ENCODE data around the gene NIPA2.
A peak's percentile ranks its signal among the peaks of the same experiment; 100 is the strongest.

NIPA2 gene

GRCh38 chr15:22880981-22881738 lies 42.7 kb downstream of the NIPA2 start:
- ATAC-seq (no peak), DNase-seq (no peak)
- no peaks in the 10 kb centered on the region for H3K9me3 Mint-ChIP-seq
- no peaks in the 10 kb centered on the region for H3K27me3 Mint-ChIP-seq
- H3K4me1 Mint-ChIP-seq = peaks cover 11% of the 10 kb centered on the region
- H3K4me3 Mint-ChIP-seq = no peak overlapping the region
- H3K27ac Mint-ChIP-seq = no peak overlapping the region

DNA sequence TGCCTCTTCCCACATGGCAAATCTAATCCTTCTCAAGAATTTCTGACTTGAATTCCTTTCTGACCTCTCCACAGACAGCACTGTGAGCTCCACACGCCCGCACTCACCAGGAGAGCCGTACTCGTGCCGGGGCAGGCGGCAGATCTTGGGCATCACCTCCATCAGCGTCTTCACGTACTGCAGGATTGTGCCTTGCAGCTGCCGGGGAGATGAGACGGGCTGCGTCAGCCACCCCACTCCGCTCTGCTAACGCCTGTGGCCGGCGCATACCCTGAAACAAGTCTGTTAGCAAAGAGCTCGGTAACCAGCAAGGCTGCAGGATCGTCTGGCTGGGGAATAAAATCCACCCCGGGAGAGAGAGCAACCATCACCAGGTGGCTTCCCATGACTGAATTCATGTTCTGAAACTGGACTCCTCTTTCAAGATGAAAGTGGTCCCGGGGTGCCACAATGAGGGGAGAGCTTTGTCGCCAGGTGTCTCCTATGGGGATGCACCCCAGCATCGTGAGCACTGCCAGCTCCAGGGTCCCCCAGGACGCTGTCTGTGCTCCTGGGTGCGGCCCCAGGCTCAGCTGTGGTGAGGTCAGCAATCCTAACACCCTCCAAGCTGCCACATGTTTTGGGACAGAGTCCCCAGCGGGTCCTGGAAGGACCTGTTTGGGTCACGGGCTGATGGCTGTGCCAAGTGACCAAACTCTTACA lies 43.4 kb downstream of the NIPA2 start:
- Mint-ChIP-seq H3K4me3 (no peak overlapping the region), H3K9me3 (no peaks in the 10 kb centered on the region), H3K27me3 (no peaks in the 10 kb centered on the region), H3K27ac (no peak overlapping the region), H3K4me1 (peaks cover 11% of the 10 kb centered on the region)
- DNase-seq (no peak), ATAC-seq (no peak)

DNA sequence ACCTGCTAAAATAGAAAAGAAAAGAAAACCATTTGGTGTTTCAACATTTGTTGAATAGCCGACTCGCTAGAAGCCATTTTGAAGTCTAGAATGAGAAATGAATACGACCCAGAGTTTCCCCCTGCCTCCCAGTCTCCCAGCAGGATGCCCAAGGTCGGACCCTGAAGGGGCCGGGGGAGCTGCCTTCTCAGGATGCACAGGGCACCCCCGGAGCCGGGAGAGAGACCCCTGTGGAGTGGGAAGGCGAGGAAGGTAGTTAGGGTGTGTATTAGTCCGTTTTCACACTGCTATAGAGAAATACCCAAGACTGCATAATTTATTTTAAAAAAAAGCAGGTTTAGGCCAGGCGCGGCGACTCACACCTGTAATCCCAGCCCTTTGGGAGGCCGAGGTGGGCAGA lies 44.7 kb downstream of the NIPA2 start:
- H3K9me3 Mint-ChIP-seq = no peaks in the 10 kb centered on the region
- peaks cover 11% of the 10 kb centered on the region for H3K4me1 Mint-ChIP-seq
- no peak overlapping the region for H3K4me3 Mint-ChIP-seq
- H3K27me3 Mint-ChIP-seq = no peaks in the 10 kb centered on the region
- H3K27ac Mint-ChIP-seq = no peak overlapping the region
- DNase-seq (no peak), ATAC-seq (no peak)

DNA sequence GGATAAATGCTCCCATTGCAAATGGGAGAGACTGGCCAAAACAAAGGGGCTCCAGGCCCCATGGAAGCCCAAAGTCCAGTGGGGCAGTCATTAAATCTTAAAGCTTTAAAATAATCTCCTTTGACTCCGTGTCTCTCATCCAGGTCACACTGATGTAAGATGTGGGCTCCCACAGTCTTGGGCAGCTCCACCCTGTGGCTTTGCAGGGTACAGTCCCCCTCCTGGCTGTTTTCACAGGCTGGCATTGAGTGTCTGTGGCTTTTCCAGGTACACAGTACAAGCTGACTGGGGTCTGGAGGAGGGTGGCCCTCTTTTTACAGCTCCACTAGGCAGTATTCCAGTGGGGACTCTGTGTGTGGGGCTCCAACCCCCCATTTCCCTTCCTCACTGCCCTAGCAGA lies 45.9 kb downstream of the NIPA2 start:
- Mint-ChIP-seq H3K27ac (no peak overlapping the region), H3K27me3 (no peaks in the 10 kb centered on the region), H3K4me1 (peaks cover 11% of the 10 kb centered on the region), H3K9me3 (no peaks in the 10 kb centered on the region), H3K4me3 (no peak overlapping the region)
- ATAC-seq (no peak), DNase-seq (peak in 1 of 2 donors; percentile 14)

GRCh38 chr15:22885120-22885519 lies 46.7 kb downstream of the NIPA2 start:
- Mint-ChIP-seq H3K27ac (no peak overlapping the region), H3K4me1 (peaks cover 10% of the 10 kb centered on the region), H3K27me3 (no peaks in the 10 kb centered on the region), H3K4me3 (no peak overlapping the region), H3K9me3 (no peaks in the 10 kb centered on the region)
- no peak for ATAC-seq
- no peak for DNase-seq

- no peak for ATAC-seq
- Mint-ChIP-seq H3K27me3 (no peaks in the 10 kb centered on the region), H3K4me1 (peaks cover 6% of the 10 kb centered on the region), H3K27ac (no peak overlapping the region), H3K9me3 (no peaks in the 10 kb centered on the region), H3K4me3 (no peak overlapping the region)
- no peak for DNase-seq
These were observed 48.9 kb downstream of the NIPA2 start for GRCh38 chr15:22887157-22887951.

- no peak overlapping the region for H3K4me3 Mint-ChIP-seq
- peaks cover 6% of the 10 kb centered on the region for H3K4me1 Mint-ChIP-seq
- H3K9me3 Mint-ChIP-seq = no peaks in the 10 kb centered on the region
- no peak for ATAC-seq
- no peaks in the 10 kb centered on the region for H3K27me3 Mint-ChIP-seq
- DNase-seq = no peak
- no peak overlapping the region for H3K27ac Mint-ChIP-seq
These were observed 49.8 kb downstream of the NIPA2 start for GRCh38 chr15:22888120-22888859.

DNA sequence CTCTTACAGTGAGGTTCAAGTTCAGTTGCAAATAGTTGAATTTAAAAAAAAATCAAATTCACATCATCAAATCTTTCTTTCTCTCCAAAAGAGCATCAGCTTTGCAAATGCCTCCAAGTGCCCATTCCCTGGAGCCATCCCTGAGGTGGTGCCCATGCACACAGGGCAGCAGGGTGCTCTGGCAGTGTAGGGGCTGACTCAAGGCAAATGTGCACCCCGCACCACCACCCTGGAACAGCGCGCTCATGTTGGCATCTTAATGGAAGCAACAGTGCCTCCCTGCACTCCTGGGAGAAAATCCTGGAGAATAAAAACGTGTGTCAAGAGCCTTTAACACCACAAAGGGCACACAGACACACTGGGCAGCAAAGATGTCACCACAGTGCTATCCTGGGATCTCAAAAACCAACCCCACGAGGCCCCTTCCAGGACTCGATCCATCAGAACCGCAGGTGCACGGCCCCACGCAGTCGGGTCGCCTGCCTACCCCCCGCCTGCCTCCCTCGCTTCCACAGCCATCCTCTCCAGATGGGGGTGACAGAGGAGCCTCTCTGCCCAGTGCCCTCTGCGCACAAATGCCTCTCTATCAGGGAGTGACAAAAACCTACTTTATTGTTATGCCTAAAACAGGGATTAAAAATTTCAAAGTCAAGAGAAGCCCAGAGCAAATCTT lies 50.8 kb downstream of the NIPA2 start:
- Mint-ChIP-seq H3K4me1 (peaks cover 3% of the 10 kb centered on the region), H3K27ac (no peak overlapping the region), H3K27me3 (no peaks in the 10 kb centered on the region), H3K9me3 (no peaks in the 10 kb centered on the region), H3K4me3 (no peak overlapping the region)
- no peak for ATAC-seq
- DNase-seq = no peak

GRCh38 chr15:22890296-22890695 lies 51.8 kb downstream of the NIPA2 start:
- H3K4me1 Mint-ChIP-seq = no peaks in the 10 kb centered on the region

DNA sequence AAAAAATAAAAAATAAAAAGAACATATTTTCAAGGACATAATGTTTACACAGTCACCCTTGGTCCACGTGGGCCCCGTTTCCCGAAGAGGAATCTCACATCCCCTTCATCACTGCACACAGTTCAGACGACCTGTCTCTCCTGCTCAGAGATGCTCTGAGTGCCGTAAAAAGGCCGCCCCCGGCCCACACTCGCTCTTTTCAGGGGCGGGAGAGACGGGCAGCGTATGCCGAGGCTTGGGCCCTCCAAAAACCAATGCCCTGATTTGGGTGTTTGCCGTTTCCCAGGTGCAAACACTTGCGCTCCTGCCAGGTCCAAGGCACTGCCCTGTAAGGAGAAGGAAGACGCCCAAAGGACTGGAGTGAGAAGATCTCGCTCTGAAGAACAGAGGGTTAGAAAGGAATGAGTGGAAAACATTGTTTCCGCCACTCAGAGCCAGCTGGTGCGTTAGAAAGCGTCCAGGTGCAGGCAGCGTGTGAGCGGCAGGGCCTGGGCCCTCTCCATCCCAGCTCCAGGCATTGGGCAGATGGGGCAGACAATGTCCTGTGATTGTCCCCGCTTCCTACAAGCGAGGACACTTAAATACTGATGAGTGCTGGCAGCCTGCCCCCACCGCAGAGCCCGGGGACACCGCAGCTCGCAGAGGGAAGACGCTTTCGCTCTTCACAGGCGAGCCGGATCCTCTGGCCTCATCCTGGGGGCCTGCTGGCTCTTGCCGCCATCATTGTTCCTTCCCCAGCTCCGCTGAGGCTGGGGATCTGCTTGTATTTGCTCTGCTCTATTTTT lies 53.2 kb downstream of the NIPA2 start:
- DNase-seq (no peak), ATAC-seq (no peak)
- Mint-ChIP-seq H3K4me1 (no peaks in the 10 kb centered on the region), H3K27ac (no peak overlapping the region), H3K27me3 (no peaks in the 10 kb centered on the region), H3K9me3 (no peaks in the 10 kb centered on the region), H3K4me3 (no peak overlapping the region)

More at GRCh38 chr15:22890296-22890695, 51.8 kb downstream of the NIPA2 start:
- no peaks in the 10 kb centered on the region for H3K9me3 Mint-ChIP-seq
- no peak overlapping the region for H3K27ac Mint-ChIP-seq
- DNase-seq (no peak), ATAC-seq (no peak)
- no peaks in the 10 kb centered on the region for H3K27me3 Mint-ChIP-seq
- H3K4me3 Mint-ChIP-seq = no peak overlapping the region

DNA sequence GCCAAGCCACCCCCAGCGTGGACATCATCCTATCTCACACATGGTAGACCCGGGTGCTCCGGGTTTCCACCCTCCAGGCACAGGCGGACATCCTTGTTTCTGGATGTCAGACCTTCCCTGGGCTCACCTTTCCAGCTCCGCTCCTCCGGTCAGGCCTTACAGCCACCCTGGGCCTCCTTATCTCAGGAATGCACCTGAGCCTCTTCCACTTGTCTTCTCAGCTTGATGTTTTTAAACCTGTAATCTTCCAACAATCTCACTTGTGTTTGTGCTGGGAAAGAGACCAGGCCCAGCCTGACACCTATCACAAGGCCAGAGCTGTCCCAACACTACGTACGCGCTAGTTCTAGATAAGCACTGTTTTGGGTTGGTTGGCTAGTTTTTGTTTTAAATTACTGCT lies 53.9 kb downstream of the NIPA2 start:
- H3K27ac Mint-ChIP-seq = no peak overlapping the region
- no peak overlapping the region for H3K4me3 Mint-ChIP-seq
- H3K9me3 Mint-ChIP-seq = no peaks in the 10 kb centered on the region
- no peaks in the 10 kb centered on the region for H3K4me1 Mint-ChIP-seq
- DNase-seq (no peak), ATAC-seq (no peak)
- no peaks in the 10 kb centered on the region for H3K27me3 Mint-ChIP-seq

- ATAC-seq (no peak), DNase-seq (no peak)
- H3K4me3 Mint-ChIP-seq = no peak overlapping the region
- H3K27ac Mint-ChIP-seq = no peak overlapping the region
- H3K27me3 Mint-ChIP-seq = no peaks in the 10 kb centered on the region
- H3K9me3 Mint-ChIP-seq = no peaks in the 10 kb centered on the region
- H3K4me1 Mint-ChIP-seq = no peaks in the 10 kb centered on the region
These were observed 54.6 kb downstream of the NIPA2 start for GRCh38 chr15:22893081-22893480.

DNA sequence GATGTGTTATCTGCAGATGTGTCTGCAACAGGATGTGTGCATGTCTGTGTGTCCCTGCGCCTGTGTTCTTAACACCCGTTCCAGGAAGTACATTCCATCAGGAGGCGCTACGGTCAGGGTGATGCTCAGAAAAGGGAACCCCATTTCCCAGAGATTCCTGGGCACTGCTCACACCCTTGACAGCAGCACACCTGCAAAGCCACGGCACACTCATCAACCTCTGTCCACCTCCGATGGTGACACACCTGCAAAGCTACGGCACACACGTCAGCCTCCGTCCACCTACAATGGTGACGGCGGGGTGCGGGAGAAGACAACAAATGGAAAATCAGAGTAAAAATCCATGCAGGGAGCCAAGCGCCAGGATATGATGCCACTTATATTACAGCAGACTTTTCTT lies 55.4 kb downstream of the NIPA2 start:
- ATAC-seq (no peak), DNase-seq (no peak)
- Mint-ChIP-seq H3K4me1 (peaks cover 2% of the 10 kb centered on the region), H3K27me3 (no peaks in the 10 kb centered on the region), H3K9me3 (no peaks in the 10 kb centered on the region), H3K27ac (no peak overlapping the region), H3K4me3 (no peak overlapping the region)

DNA sequence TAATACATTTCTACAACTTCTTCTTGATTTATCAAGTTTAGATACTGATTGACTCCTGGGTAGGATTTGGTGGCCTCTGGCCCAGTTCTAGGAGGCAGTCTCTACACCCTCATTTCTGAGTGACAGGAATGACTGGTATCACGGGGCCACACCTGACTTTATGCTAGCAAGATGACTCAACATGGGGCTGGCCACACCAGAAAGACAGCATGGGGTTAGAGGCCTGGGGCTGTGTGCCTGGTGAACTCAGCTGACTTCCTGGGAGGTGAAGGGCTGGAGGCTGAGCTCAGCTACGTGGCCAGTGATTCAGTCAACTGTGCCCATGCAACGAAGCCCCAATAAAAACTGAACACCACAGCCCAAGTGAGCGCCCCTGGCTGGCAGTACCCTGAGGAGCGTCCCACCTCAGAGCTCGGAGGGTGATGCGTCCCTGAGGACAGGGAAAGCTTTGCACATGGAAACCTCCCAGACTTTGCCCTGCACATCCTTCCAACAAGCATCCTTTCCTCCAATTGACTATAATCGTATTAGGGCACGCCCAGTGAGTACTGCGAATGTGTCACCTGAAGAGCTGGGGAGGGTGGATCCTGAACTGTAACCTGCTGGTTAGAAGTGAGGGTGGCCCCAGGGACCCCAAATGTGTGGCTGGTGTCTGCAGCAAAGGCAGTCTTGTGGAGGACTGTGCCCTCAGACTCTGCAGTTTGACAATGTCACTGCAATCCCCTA lies 57.2 kb downstream of the NIPA2 start:
- Mint-ChIP-seq H3K4me1 (peaks cover 6% of the 10 kb centered on the region), H3K9me3 (no peaks in the 10 kb centered on the region), H3K4me3 (no peak overlapping the region), H3K27ac (peak overlapping the region in 1 of 2 donors; percentile 42), H3K27me3 (no peaks in the 10 kb centered on the region)
- DNase-seq (peak in 1 of 2 donors; percentile 41), ATAC-seq (peak; percentile 91)

Data from stimulated activated naive CD8-positive, alpha-beta T cell treated with anti-CD3 and anti-CD28 coated beads, Interleukin-15, amount 100 ng/mL, for 72 hours (primary cell).